OCI-LY1 (cell line): ENCODE results near the gene TMTC3.

ENCODE experiments used
- H2AFZ ChIP-seq: fragments of 200-600 bp; sonication (generic), shearing (Covaris generic); 2 replicates; pipeline ENCODE4 v1.6.0; 2014; ENCODE audit warnings: antibody characterized with exemption, mild to moderate bottlenecking, low read length
- H3F3A ChIP-seq: fragments of 200-600 bp; sonication (generic), shearing (Covaris generic); 2 replicates; pipeline ENCODE4 v1.6.0; 2014; ENCODE audit warnings: mild to moderate bottlenecking, antibody characterized with exemption, low read length, moderate library complexity; ENCODE audit not compliant: insufficient read depth
- H3K27ac ChIP-seq: fragments of 200-600 bp; sonication (generic); 2 replicates; pipeline ENCODE4 v1.5.1; 2014; ENCODE audit warnings: low read length, mixed run types, mild to moderate bottlenecking, low read depth; ENCODE audit not compliant: poor library complexity, severe bottlenecking
- H3K27me3 ChIP-seq: fragments of 200-600 bp; sonication (generic); 2 replicates; pipeline ENCODE4 v1.6.0; 2014; ENCODE audit warnings: antibody characterized with exemption, mild to moderate bottlenecking, low read length, moderate library complexity; ENCODE audit not compliant: insufficient read depth
- H3K36me3 ChIP-seq: fragments of 200-600 bp; sonication (generic); 2 replicates; pipeline ENCODE4 v1.6.1; 2014; ENCODE audit warnings: mild to moderate bottlenecking, antibody characterized with exemption, low read length, moderate library complexity, mixed read lengths; ENCODE audit not compliant: insufficient read depth
- H3K4me1 ChIP-seq: fragments of 200-600 bp; sonication (generic); 2 replicates; pipeline ENCODE4 v1.5.1; 2014; ENCODE audit warnings: mild to moderate bottlenecking, low read length, moderate library complexity; ENCODE audit not compliant: insufficient read depth, severe bottlenecking
- H3K4me2 ChIP-seq: fragments of 200-600 bp; sonication (generic), shearing (Covaris generic); 2 replicates; pipeline ENCODE4 v1.6.1; 2014; ENCODE audit warnings: low read length
- H3K4me3 ChIP-seq: fragments of 200-600 bp; sonication (generic); 2 replicates; pipeline ENCODE4 v1.5.1; 2014; ENCODE audit warnings: low read length, low read depth, mild to moderate bottlenecking, mixed read lengths; ENCODE audit not compliant: poor library complexity, severe bottlenecking
- H3K79me2 ChIP-seq: fragments of 200-600 bp; shearing (Covaris generic); 2 replicates; pipeline ENCODE4 v1.6.1; 2016; ENCODE audit warnings: mixed run types, low read length, mixed read lengths; ENCODE audit not compliant: insufficient read depth
- H3K9ac ChIP-seq: fragments of 200-600 bp; sonication (generic), shearing (Covaris generic); 2 replicates; pipeline ENCODE4 v1.6.1; 2014; ENCODE audit warnings: mild to moderate bottlenecking, low read length, mixed read lengths
- H3K9me2 ChIP-seq: fragments of 200-600 bp; sonication (generic), shearing (Covaris generic); 2 replicates; pipeline ENCODE4 v1.6.1; 2014; ENCODE audit warnings: low read depth, mild to moderate bottlenecking, low read length, mixed read lengths
- H3K9me3 ChIP-seq: fragments of 200-600 bp; shearing (Covaris generic); 2 replicates; pipeline ENCODE4 v1.6.1; 2014; ENCODE audit warnings: low read length, mixed read lengths
- H4K20me1 ChIP-seq: fragments of 200-600 bp; sonication (generic), shearing (Covaris generic); 2 replicates; pipeline ENCODE4 v1.6.0; 2016; ENCODE audit warnings: mild to moderate bottlenecking, low read length; ENCODE audit not compliant: insufficient read depth
- EZH2 ChIP-seq: fragments of 200-600 bp; sonication (generic), shearing (Covaris generic); IDR thresholded peaks from 2 replicates; pipeline ENCODE4 v1.8.0; 2017; ENCODE audit warnings: borderline replicate concordance, mixed run types, mild to moderate bottlenecking, antibody characterized with exemption, low read length, moderate library complexity, mixed read lengths
- TF ChIP-seq, protein P1 (sequence below): fragments of 200-600 bp; sonication (generic), shearing (Covaris generic); IDR thresholded peaks from 2 replicates; pipeline ENCODE4 v1.5.1; 2017; ENCODE audit warnings: mild to moderate bottlenecking, antibody characterized with exemption, low read length, moderate library complexity, mixed read lengths

TMTC3 gene

DNA sequence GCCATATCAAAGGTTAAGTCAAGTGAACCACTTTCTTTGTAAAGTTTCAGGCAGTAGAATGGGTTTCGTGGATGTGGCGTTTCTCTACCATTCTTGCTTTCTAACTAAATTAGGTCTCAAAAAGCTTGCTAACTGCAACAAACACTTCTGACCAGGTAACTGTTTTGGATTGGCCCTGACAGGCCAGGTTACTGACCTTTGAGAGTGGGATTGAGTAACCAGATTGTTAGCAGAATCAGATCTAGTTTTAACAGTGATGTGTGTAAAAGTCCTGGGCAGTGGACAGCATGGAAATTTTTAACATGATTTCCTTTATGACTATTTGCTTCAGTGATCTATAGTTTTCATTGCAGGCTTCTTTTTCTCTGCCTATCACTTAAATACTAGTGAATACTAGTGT is 57.9 kb downstream of the TMTC3 start:
- no peaks in the 10 kb centered on the region for H3K9me2 ChIP-seq
- H2AFZ ChIP-seq: no peak overlapping the region
- no peaks in the 10 kb centered on the region for H3K27me3 ChIP-seq
- no peak overlapping the region for H3K27ac ChIP-seq
- TF ChIP-seq, protein P1, sequence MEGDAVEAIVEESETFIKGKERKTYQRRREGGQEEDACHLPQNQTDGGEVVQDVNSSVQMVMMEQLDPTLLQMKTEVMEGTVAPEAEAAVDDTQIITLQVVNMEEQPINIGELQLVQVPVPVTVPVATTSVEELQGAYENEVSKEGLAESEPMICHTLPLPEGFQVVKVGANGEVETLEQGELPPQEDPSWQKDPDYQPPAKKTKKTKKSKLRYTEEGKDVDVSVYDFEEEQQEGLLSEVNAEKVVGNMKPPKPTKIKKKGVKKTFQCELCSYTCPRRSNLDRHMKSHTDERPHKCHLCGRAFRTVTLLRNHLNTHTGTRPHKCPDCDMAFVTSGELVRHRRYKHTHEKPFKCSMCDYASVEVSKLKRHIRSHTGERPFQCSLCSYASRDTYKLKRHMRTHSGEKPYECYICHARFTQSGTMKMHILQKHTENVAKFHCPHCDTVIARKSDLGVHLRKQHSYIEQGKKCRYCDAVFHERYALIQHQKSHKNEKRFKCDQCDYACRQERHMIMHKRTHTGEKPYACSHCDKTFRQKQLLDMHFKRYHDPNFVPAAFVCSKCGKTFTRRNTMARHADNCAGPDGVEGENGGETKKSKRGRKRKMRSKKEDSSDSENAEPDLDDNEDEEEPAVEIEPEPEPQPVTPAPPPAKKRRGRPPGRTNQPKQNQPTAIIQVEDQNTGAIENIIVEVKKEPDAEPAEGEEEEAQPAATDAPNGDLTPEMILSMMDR: no peak
- TF ChIP-seq EZH2: no peak
- no peak overlapping the region for H3K4me3 ChIP-seq
- H4K20me1 ChIP-seq: no peaks in the 10 kb centered on the region
- H3K36me3 ChIP-seq: peaks cover 10% of the 10 kb centered on the region
- H3K79me2 ChIP-seq: no peaks in the 10 kb centered on the region
- H3K9me3 ChIP-seq: no peaks in the 10 kb centered on the region
- H3K9ac ChIP-seq: no peak overlapping the region
- H3F3A ChIP-seq: no peaks in the 10 kb centered on the region
- H3K4me1 ChIP-seq: no peaks in the 10 kb centered on the region
- H3K4me2 ChIP-seq: no peak overlapping the region

DNA sequence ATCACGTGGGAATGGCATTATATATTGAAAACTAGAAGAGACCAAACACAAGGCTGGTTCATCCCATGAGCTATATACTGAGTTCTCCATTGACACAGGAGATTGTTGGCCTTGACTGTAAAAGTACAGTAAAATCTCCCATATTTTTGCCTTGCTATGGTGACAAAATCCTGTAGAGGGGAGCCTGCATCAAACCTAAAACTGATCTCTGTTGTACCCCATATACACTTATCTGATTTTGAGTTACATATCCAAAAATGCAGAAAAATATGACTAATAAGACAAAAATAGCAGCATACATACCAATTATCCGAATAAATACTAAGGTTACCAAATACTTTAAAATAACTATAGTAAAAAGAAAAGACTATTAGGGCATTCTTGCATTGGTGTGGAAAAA is 60.4 kb downstream of the TMTC3 start:
- Histone ChIP-seq H3K27me3 (no peaks in the 10 kb centered on the region), H4K20me1 (no peaks in the 10 kb centered on the region), H3K9me3 (no peaks in the 10 kb centered on the region), H3K36me3 (no peaks in the 10 kb centered on the region), H3K4me1 (no peaks in the 10 kb centered on the region), H3K79me2 (no peaks in the 10 kb centered on the region), H3K9me2 (no peaks in the 10 kb centered on the region), H3K4me3 (no peak overlapping the region), H2AFZ (no peak overlapping the region), H3K4me2 (no peak overlapping the region), H3K9ac (no peak overlapping the region), H3K27ac (no peak overlapping the region), H3F3A (no peaks in the 10 kb centered on the region)
- TF ChIP-seq, protein P1: no peak
- TF ChIP-seq EZH2: no peak

DNA sequence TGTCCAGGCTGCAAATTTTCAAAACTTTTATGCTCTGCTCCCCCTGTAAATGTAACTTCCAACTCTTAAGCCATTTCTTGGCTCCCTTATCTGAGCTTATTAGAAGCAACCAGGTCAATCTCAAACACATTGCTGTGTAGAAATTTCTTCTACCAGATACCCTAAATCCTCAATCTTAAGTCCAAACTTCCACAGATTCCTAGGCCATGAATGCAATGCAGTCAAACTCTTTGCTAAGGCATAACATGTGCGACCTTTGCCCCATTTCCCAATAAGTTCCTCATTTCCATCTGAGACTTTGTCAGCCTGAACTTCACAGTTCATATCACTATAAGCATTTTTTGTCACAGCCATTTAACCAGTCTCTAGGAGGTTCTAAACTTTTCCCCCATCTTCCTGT is 64.5 kb downstream of the TMTC3 start:
- H3F3A ChIP-seq: no peaks in the 10 kb centered on the region
- no peak for TF ChIP-seq EZH2
- TF ChIP-seq, protein P1: no peak
- no peak overlapping the region for H2AFZ ChIP-seq
- no peaks in the 10 kb centered on the region for H4K20me1 ChIP-seq
- no peak overlapping the region for H3K27ac ChIP-seq
- H3K4me3 ChIP-seq: no peak overlapping the region
- H3K9me2 ChIP-seq: no peaks in the 10 kb centered on the region
- no peak overlapping the region for H3K4me2 ChIP-seq
- no peaks in the 10 kb centered on the region for H3K36me3 ChIP-seq
- no peaks in the 10 kb centered on the region for H3K27me3 ChIP-seq
- no peaks in the 10 kb centered on the region for H3K79me2 ChIP-seq
- no peak overlapping the region for H3K9ac ChIP-seq
- H3K9me3 ChIP-seq: no peaks in the 10 kb centered on the region
- no peaks in the 10 kb centered on the region for H3K4me1 ChIP-seq
